ENCODE data around the gene CRYGN. TPM values are rescaled to one million over a fixed set of nuclear protein-coding genes. Genes with fewer than 3 reads are reported as not detected.

CRYGN gene
- total and polyA plus RNA-seq, 2 of the 13 experiments (the other 11 are each of a cell fraction or from before 2014, with no cell fraction given): 0.11 TPM; not detected in 1

- BruUV-seq (replicated peaks): no TSS peak
- DNase-seq (ENCODE audit: low spot score) (no peak), FAIRE-seq (no peak), ATAC-seq (no peak)
- H3K9ac ChIP-seq (ENCODE audit: insufficient read depth, low read depth, low read length): no peak overlapping the region
- no peak overlapping the region for H3K4me3 ChIP-seq (replicated peaks in 1 of 3; ENCODE audit: insufficient read depth in 1 of 3, low read depth in 2 of 3, low read length in 3 of 3)
- ChIA-PET CTCF (ENCODE audit: low intra/inter-chr PET ratio, low total read pairs) (no interaction called here), POLR2A (no interaction called here)
- H2AFZ ChIP-seq (ENCODE audit: low read length): no peak overlapping the region
- in situ Hi-C loops (cut with HindIII; ENCODE audit: extremely low pct_ligation_motif_present, low pct_unique_long_range_greater_than_20kb) (no loop called here), intact Hi-C loops (cut with micrococcal nuclease; ENCODE audit: unreplicated experiment) (no loop called here)
- no peak overlapping the region for H3K27ac ChIP-seq (ENCODE audit: extremely low read length, insufficient read depth, low read length)
- 42% methylated on average over 11 of the region's 15 CpGs for WGBS (ENCODE audit: low lambda C conversion rate)
- H3K79me2 ChIP-seq (ENCODE audit: insufficient read depth, low read length): no peaks in the 10 kb centered on the region
- H3K27me3 ChIP-seq (ENCODE audit: control insufficient read depth in 1 of 2, insufficient read depth in 2 of 2, low read length in 2 of 2): peaks cover 9 to 53% of the 10 kb centered on the region in 2 experiments; a peak in 4 of 5 replicates
- H3K4me2 ChIP-seq (ENCODE audit: low read depth, low read length): no peak overlapping the region
- TF ChIP-seq, protein P1, sequence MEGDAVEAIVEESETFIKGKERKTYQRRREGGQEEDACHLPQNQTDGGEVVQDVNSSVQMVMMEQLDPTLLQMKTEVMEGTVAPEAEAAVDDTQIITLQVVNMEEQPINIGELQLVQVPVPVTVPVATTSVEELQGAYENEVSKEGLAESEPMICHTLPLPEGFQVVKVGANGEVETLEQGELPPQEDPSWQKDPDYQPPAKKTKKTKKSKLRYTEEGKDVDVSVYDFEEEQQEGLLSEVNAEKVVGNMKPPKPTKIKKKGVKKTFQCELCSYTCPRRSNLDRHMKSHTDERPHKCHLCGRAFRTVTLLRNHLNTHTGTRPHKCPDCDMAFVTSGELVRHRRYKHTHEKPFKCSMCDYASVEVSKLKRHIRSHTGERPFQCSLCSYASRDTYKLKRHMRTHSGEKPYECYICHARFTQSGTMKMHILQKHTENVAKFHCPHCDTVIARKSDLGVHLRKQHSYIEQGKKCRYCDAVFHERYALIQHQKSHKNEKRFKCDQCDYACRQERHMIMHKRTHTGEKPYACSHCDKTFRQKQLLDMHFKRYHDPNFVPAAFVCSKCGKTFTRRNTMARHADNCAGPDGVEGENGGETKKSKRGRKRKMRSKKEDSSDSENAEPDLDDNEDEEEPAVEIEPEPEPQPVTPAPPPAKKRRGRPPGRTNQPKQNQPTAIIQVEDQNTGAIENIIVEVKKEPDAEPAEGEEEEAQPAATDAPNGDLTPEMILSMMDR (CRISPR knock-in tag; IDR thresholded peaks at IDR 0.05): no peak
- TF ChIP-seq AKAP8 (CRISPR knock-in tag; IDR thresholded peaks at IDR 0.05) (no peak), ZNF34 (CRISPR knock-in tag; IDR thresholded peaks at IDR 0.05; ENCODE audit: borderline replicate concordance) (no peak)
- no peaks in the 10 kb centered on the region for H3K36me3 ChIP-seq (replicated peaks in 1 of 2; ENCODE audit: control insufficient read depth in 1 of 2, insufficient read depth in 2 of 2, low read length in 2 of 2)
- H3K9me3 ChIP-seq (ENCODE audit: low read length): no peaks in the 10 kb centered on the region
- H3K4me1 ChIP-seq (ENCODE audit: insufficient read depth, low read length): no peaks in the 10 kb centered on the region
- H4K20me1 ChIP-seq (ENCODE audit: insufficient read depth, low read length): no peaks in the 10 kb centered on the region
Measured at GRCh38 chr7:151452680-151453325, 12.9 kb upstream of the CRYGN start.

- Histone ChIP-seq H3K4me3 (replicated peaks in 1 of 3; ENCODE audit: insufficient read depth in 1 of 3, low read depth in 2 of 3, low read length in 3 of 3) (no peak overlapping the region), H3K27me3 (ENCODE audit: control insufficient read depth in 1 of 2, insufficient read depth in 2 of 2, low read length in 2 of 2) (peaks cover 9 to 47% of the 10 kb centered on the region in 2 experiments; a peak in 4 of 5 replicates), H3K79me2 (ENCODE audit: insufficient read depth, low read length) (no peaks in the 10 kb centered on the region), H3K4me1 (ENCODE audit: insufficient read depth, low read length) (no peaks in the 10 kb centered on the region), H3K36me3 (replicated peaks in 1 of 2; ENCODE audit: control insufficient read depth in 1 of 2, insufficient read depth in 2 of 2, low read length in 2 of 2) (no peaks in the 10 kb centered on the region), H3K9me3 (ENCODE audit: low read length) (no peaks in the 10 kb centered on the region), H3K4me2 (ENCODE audit: low read depth, low read length) (no peak overlapping the region), H3K27ac (ENCODE audit: extremely low read length, insufficient read depth, low read length) (no peak overlapping the region), H3K9ac (ENCODE audit: insufficient read depth, low read depth, low read length) (no peak overlapping the region), H2AFZ (ENCODE audit: low read length) (no peak overlapping the region), H4K20me1 (ENCODE audit: insufficient read depth, low read length) (no peaks in the 10 kb centered on the region)
- no peak for TF ChIP-seq NR2F2 (IDR thresholded peaks at IDR 0.05; ENCODE audit: borderline replicate concordance, low read depth)
- intact Hi-C loops (cut with micrococcal nuclease; ENCODE audit: unreplicated experiment): no loop called here
- BruUV-seq (replicated peaks): no TSS peak
- ChIA-PET POLR2A (no interaction called here), CTCF (ENCODE audit: low intra/inter-chr PET ratio, low total read pairs) (no interaction called here)
- ATAC-seq (no peak; the same call in 2 of the 3 replicates), FAIRE-seq (no peak), DNase-seq (ENCODE audit: low spot score) (no peak)
- WGBS (ENCODE audit: low lambda C conversion rate): 20% methylated on average over 6 of the region's 23 CpGs
- in situ Hi-C loops (cut with HindIII; ENCODE audit: extremely low pct_ligation_motif_present, low pct_unique_long_range_greater_than_20kb): no loop called here
Measured at GRCh38 chr7:151451626-151452571, 12.0 kb upstream of the CRYGN start.
